Thymus (tissue), 11 donors: ENCODE data around the gene OPCML. TPM values are rescaled to one million over a fixed set of nuclear protein-coding genes. Genes with fewer than 3 reads are reported as not detected.

Source experiments
- DNase-seq, 9 donors: peaks; one replicate each; pipeline ENCODE4 v3.0.0-alpha.2; 2013; ENCODE audit warnings: low spot score in 9 of 9, low read depth in 6 of 9, missing footprints in 1 of 9
- H3K27ac ChIP-seq, 2 donors: one replicate each; pipeline ENCODE4 v1.5.1; 2013; ENCODE audit warnings: control low read depth in 1 of 2, low read depth in 1 of 2, low read length in 1 of 2, mild to moderate bottlenecking in 1 of 2, moderate library complexity in 1 of 2
- H3K27me3 ChIP-seq, 2 donors: one replicate each; pipeline ENCODE4 v1.5.1; 2013; ENCODE audit warnings: low read length in 1 of 2; ENCODE audit not compliant: control insufficient read depth in 2 of 2, insufficient read depth in 1 of 2
- H3K36me3 ChIP-seq, 2 donors: one replicate each; pipeline ENCODE4 v1.5.1; 2013; ENCODE audit warnings: low read length in 1 of 2, mild to moderate bottlenecking in 1 of 2, moderate library complexity in 1 of 2; ENCODE audit not compliant: control insufficient read depth in 2 of 2, insufficient read depth in 2 of 2
- H3K4me1 ChIP-seq, 2 donors: one replicate each; pipeline ENCODE4 v1.5.1; 2013; ENCODE audit warnings: low read length in 2 of 2; ENCODE audit not compliant: control insufficient read depth in 2 of 2, insufficient read depth in 2 of 2
- H3K4me3 ChIP-seq, 2 donors: one replicate each; pipeline ENCODE4 v1.5.1; 2013; ENCODE audit warnings: low read length in 2 of 2, control low read depth in 1 of 2, mild to moderate bottlenecking in 1 of 2
- H3K9me3 ChIP-seq, 2 donors: one replicate each; pipeline ENCODE4 v1.5.1; 2013; ENCODE audit warnings: low read length in 1 of 2, mild to moderate bottlenecking in 1 of 2; ENCODE audit not compliant: control insufficient read depth in 2 of 2, insufficient read depth in 1 of 2
- WGBS: extraction: QIAGEN DNeasy Blood & Tissue Kit; methylation state at CpG from one replicate; pipeline ENCODE4 v1.1.7; 2013; 5-methylcytosine and 5-hydroxymethylcytosine counted together
- polyA plus RNA-seq: library from polyadenylated mRNA; stranded (reverse); fragments of 200-250 nt; gene quantifications from one replicate; pipeline ENCODE4 v1.2.3, GENCODE V29; 2013
- total RNA-seq: library from RNA; stranded (reverse); fragments of 120-200 nt; gene quantifications from one replicate; pipeline ENCODE4 v1.2.4, GENCODE V29; 2013
- donor health status: healthy.

OPCML gene
- total and polyA plus RNA-seq, 2 donors: 0.07 to 0.09 TPM

DNA sequence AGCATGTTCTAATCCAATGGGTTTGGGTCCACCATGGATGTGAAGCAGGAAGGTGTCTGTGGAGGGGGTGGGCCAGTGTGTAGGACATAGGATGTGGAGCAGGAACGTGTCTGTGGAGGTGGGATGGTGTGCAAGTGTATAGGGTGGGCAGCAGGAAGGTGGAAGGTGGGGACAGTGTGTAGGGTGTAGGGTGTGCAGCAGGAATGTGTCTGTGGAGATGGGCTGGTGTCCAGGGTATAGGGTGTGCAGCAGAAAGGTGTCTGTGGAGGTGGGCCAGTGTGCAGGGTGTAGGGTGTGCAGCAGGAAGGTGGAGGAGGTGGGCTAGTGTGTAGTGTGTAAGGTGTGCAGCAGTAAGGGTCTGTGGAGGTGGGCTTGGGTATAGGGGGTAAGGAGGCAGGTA, 1093.9 kb downstream of the OPCML start:
- no peak overlapping the region for H3K27ac ChIP-seq
- H3K27me3 ChIP-seq: no peaks in the 10 kb centered on the region
- no peak for DNase-seq
- no peak overlapping the region for H3K4me3 ChIP-seq
- 82% methylated on average over 1 of the region's 1 CpG for WGBS
- no peaks in the 10 kb centered on the region for H3K4me1 ChIP-seq
- no peaks in the 10 kb centered on the region for H3K36me3 ChIP-seq
- no peaks in the 10 kb centered on the region for H3K9me3 ChIP-seq

- H3K4me1 ChIP-seq: no peaks in the 10 kb centered on the region
- no peak overlapping the region for H3K4me3 ChIP-seq
- no peaks in the 10 kb centered on the region for H3K9me3 ChIP-seq
- no peak overlapping the region for H3K27ac ChIP-seq
- H3K27me3 ChIP-seq: no peaks in the 10 kb centered on the region
- WGBS: 42% methylated on average over 14 of the region's 14 CpGs
- no peaks in the 10 kb centered on the region for H3K36me3 ChIP-seq
- no peak for DNase-seq
These were observed 1101.8 kb downstream of the OPCML start for GRCh38 chr11:132430429-132431062.

DNA sequence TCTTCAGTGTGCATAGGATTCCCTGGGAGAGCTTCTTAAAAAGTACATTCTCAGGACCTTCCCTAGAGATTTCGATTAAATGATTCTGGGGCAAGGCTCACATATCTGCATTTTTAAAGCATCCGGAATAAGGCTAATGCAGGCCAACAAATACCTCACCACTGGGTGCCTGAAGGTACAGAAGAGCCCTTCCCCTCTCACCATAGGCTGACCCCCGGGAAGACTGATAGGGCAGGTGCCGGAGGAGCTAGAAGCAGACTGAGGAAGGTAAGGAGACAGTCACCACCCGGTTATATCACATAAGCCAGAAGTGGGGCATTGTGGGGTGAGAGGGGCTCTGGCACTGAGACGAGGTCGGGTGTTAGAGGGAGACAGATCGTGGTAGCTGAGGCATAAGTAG, 1102.6 kb downstream of the OPCML start:
- H3K9me3 ChIP-seq: no peaks in the 10 kb centered on the region
- no peak overlapping the region for H3K27ac ChIP-seq
- no peak overlapping the region for H3K4me3 ChIP-seq
- H3K36me3 ChIP-seq: no peaks in the 10 kb centered on the region
- H3K4me1 ChIP-seq: no peaks in the 10 kb centered on the region
- 88% methylated on average over 8 of the region's 8 CpGs for WGBS
- H3K27me3 ChIP-seq: no peaks in the 10 kb centered on the region
- DNase-seq: no peak

DNA sequence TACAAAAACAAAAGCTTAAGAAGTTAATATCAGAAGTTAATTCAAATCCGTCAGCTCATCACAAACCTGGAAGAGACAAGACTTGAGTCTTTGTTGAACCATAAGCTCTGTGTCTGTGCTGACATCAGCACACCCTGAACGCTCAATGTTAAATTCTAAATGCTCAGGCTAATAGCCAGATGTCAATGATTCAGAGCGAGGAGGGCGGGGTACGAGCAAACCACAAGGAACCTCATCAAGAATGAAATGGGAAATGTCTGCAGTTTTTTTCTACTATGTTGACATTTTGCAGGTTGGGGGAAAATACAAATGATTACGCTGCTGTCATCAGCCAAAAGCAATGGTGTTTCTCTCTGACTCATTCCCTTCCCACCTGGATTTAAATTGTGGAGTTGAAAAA, 1104.7 kb downstream of the OPCML start:
- no peaks in the 10 kb centered on the region for H3K9me3 ChIP-seq
- no peaks in the 10 kb centered on the region for H3K36me3 ChIP-seq
- no peaks in the 10 kb centered on the region for H3K4me1 ChIP-seq
- H3K27ac ChIP-seq: no peak overlapping the region
- no peak overlapping the region for H3K4me3 ChIP-seq
- H3K27me3 ChIP-seq: no peaks in the 10 kb centered on the region
- DNase-seq: no peak
- WGBS: 92% methylated on average over 6 of the region's 6 CpGs

DNA sequence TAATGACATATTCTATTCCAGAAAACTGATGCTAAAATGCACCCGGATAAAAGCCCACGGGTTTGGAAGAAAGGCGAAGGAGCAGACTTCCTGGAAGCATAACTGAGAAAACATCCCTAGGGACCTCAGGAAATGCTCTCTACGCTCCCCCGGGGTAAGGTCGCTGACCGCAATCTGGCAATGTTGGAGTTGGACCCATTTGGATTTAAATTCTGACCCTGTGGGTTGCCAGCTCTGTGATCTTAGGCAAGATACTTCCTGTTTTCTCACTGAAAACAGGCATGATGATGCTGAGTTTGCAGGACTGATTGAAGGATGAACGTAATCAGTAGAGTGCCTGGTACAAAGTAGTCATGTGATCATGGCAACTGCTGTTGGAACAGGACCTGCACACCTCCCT, 1107.9 kb downstream of the OPCML start:
- Histone ChIP-seq H3K9me3 (no peaks in the 10 kb centered on the region), H3K4me1 (no peaks in the 10 kb centered on the region), H3K27me3 (no peaks in the 10 kb centered on the region), H3K4me3 (no peak overlapping the region), H3K36me3 (no peaks in the 10 kb centered on the region), H3K27ac (no peak overlapping the region)
- 52% methylated on average over 8 of the region's 8 CpGs for WGBS
- no peak for DNase-seq

GRCh38 chr11:132423266-132423665, 1109.0 kb downstream of the OPCML start:
- DNase-seq: no peak
- 96% methylated on average over 4 of the region's 4 CpGs for WGBS
- Histone ChIP-seq H3K4me3 (no peak overlapping the region), H3K27ac (no peak overlapping the region), H3K9me3 (no peaks in the 10 kb centered on the region), H3K36me3 (no peaks in the 10 kb centered on the region), H3K4me1 (no peaks in the 10 kb centered on the region), H3K27me3 (no peaks in the 10 kb centered on the region)

- 90% methylated on average over 5 of the region's 5 CpGs for WGBS
These were observed 1109.6 kb downstream of the OPCML start for GRCh38 chr11:132422722-132423121.

DNA sequence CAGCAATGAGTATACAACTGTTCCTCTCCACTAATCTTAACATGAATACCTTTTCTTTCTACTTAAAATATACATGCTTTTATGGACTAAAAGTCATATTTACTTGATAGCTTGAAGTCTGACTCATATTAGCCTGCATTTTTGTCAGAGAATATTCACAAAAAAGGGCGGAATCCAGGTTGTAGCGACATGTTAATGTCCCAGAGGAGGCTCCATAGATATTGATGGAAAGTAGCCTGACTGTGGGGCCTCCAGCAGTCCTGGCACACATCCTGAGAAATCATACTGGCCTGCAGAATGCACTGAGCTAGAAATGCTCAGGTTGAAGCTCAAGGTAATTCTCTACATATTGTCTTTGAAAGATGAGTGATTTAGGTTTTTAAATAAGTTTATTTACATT, 1110.7 kb downstream of the OPCML start:
- DNase-seq: no peak
- no peaks in the 10 kb centered on the region for H3K36me3 ChIP-seq
- 95% methylated on average over 2 of the region's 2 CpGs for WGBS
- no peaks in the 10 kb centered on the region for H3K4me1 ChIP-seq
- H3K27me3 ChIP-seq: no peaks in the 10 kb centered on the region
- no peaks in the 10 kb centered on the region for H3K9me3 ChIP-seq
- no peak overlapping the region for H3K27ac ChIP-seq
- no peak overlapping the region for H3K4me3 ChIP-seq

More at GRCh38 chr11:132422722-132423121, 1109.6 kb downstream of the OPCML start:
- DNase-seq: no peak
- H3K4me3 ChIP-seq: no peak overlapping the region
- H3K4me1 ChIP-seq: no peaks in the 10 kb centered on the region
- H3K27ac ChIP-seq: no peak overlapping the region
- H3K9me3 ChIP-seq: no peaks in the 10 kb centered on the region
- H3K36me3 ChIP-seq: no peaks in the 10 kb centered on the region
- no peaks in the 10 kb centered on the region for H3K27me3 ChIP-seq

- Histone ChIP-seq H3K27me3 (no peaks in the 10 kb centered on the region), H3K4me1 (no peaks in the 10 kb centered on the region), H3K27ac (no peak overlapping the region), H3K4me3 (no peak overlapping the region), H3K36me3 (no peaks in the 10 kb centered on the region), H3K9me3 (no peaks in the 10 kb centered on the region)
- WGBS: 73% methylated on average over 6 of the region's 6 CpGs
- DNase-seq: no peak
These were observed 1117.8 kb downstream of the OPCML start for GRCh38 chr11:132414451-132414850.
